ENCODE data around the gene CDCA3.

Gene CDCA3

DNA sequence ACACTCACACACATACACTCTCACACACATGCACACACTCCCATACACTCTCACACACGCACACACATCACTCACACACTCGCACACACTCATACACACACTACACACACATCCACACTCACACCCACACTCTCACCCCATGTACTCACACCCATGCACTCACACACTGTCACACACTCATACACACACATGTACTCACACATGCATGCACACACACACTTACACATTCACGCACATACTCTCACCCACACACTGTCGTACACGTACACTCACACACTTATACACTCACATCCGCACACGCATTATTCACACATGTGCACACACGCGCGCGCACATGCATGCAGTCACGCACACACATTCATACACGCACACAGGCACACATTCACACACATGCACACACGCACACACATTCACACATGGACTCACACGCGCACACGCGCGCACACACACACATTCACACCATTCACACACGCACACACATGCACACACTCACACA lies 33.4 kb downstream of the CDCA3 start:
- H3K4me3 ChIP-seq (ENCODE audit: low read depth, low read length) = no peak overlapping the region
- no peak for DNase-seq (ENCODE audit: low read depth)
- TF ChIP-seq CTCF (IDR thresholded peaks at IDR 0.05; ENCODE audit: insufficient read depth, low read depth, low read length, missing control alignments) = no peak

DNA sequence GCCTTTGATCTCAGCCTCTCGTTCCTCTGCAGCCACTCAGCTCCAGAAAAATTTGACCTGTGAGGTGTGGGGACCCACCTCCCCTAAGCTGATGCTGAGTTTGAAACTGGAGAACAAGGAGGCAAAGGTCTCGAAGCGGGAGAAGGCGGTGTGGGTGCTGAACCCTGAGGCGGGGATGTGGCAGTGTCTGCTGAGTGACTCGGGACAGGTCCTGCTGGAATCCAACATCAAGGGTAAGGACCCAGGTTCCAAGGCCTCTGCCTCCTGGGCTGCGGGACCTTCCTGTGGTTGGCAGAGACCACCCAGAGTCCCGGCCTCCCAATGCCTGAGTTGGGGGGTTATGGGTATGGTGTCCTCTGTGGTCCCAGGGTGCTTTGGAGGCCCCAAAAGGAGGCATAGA lies 34.0 kb downstream of the CDCA3 start:
- DNase-seq (ENCODE audit: low read depth) = no peak
- no peak for TF ChIP-seq CTCF (IDR thresholded peaks at IDR 0.05; ENCODE audit: insufficient read depth, low read depth, low read length, missing control alignments)
- no peak overlapping the region for H3K4me3 ChIP-seq (ENCODE audit: low read depth, low read length)

GRCh38 chr12:6816598-6816997 lies 34.5 kb downstream of the CDCA3 start:
- H3K4me3 ChIP-seq (ENCODE audit: low read depth, low read length) = no peak overlapping the region
- DNase-seq (ENCODE audit: low read depth) = no peak
- no peak for TF ChIP-seq CTCF (IDR thresholded peaks at IDR 0.05; ENCODE audit: insufficient read depth, low read depth, low read length, missing control alignments)

- no peak overlapping the region for H3K4me3 ChIP-seq (ENCODE audit: low read depth, low read length)
- DNase-seq (ENCODE audit: low read depth) = no peak
- TF ChIP-seq CTCF (IDR thresholded peaks at IDR 0.05; ENCODE audit: insufficient read depth, low read depth, low read length, missing control alignments) = no peak
These were observed 37.7 kb downstream of the CDCA3 start for GRCh38 chr12:6813363-6813762.

GRCh38 chr12:6810758-6811157 lies 40.3 kb downstream of the CDCA3 start:
- no peak for TF ChIP-seq CTCF (IDR thresholded peaks at IDR 0.05; ENCODE audit: insufficient read depth, low read depth, low read length, missing control alignments)

DNA sequence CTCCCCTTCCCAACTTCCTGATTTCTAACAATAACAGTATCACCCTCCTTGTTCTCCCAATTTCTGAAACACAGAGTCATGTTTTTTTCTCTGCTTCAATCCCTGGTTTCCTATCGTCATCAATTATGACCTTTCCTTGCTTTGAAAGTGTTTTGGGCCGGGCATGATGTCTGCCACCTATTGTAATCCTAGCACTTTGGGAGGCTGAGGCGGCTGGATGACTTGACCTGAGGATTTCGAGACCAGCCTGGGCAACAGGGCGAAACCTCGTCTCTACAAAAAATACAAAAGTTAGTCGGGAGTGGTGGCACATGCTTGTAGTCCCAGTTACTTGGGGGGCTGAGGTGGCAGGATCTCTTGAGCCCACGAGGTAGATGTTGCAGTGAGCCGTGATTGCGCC lies 42.0 kb downstream of the CDCA3 start:
- DNase-seq (ENCODE audit: low read depth) = no peak
- TF ChIP-seq CTCF (IDR thresholded peaks at IDR 0.05; ENCODE audit: insufficient read depth, low read depth, low read length, missing control alignments) = no peak
- H3K4me3 ChIP-seq (ENCODE audit: low read depth, low read length) = no peak overlapping the region

More at GRCh38 chr12:6810758-6811157, 40.3 kb downstream of the CDCA3 start:
- no peak overlapping the region for H3K4me3 ChIP-seq (ENCODE audit: low read depth, low read length)
- DNase-seq (ENCODE audit: low read depth) = no peak

- DNase-seq (ENCODE audit: low read depth) = no peak
- no peak overlapping the region for H3K4me3 ChIP-seq (ENCODE audit: low read depth, low read length)
- TF ChIP-seq CTCF (IDR thresholded peaks at IDR 0.05; ENCODE audit: insufficient read depth, low read depth, low read length, missing control alignments) = no peak
These were observed 43.9 kb downstream of the CDCA3 start for GRCh38 chr12:6807170-6807569.

Data from GM12865 (cell line).